ENCODE data around the gene GPR34. TPM values are rescaled to one million over a fixed set of nuclear protein-coding genes. Genes with fewer than 3 reads are reported as not detected.
A peak's percentile ranks its signal among the peaks of the same experiment; 100 is the strongest.

The GPR34 gene
- total and polyA plus RNA-seq, 8 donors: 3.4 to 20.6 (median 7.2) TPM

GRCh38 chrX:41705042-41705441 is 16.3 kb downstream of the GPR34 start:
- intact Hi-C loops (cut with DNase I): no loop called here
- H3K27ac ChIP-seq: peak overlapping the region in 1 of 2 donors; percentile 82
- no peak for DNase-seq

GRCh38 chrX:41705680-41706374 is 17.1 kb downstream of the GPR34 start:
- ATAC-seq (peak; percentile 54), DNase-seq (no peak)
- peaks cover 0 to 10% of the 10 kb centered on the region in 2 donors for H3K4me1 ChIP-seq
- no peak overlapping the region for H3K4me3 ChIP-seq
- intact Hi-C loops (cut with DNase I): no loop called here
- TF ChIP-seq CTCF (IDR thresholded peaks at IDR 0.05): no peak
- H3K36me3 ChIP-seq: no peaks in the 10 kb centered on the region
- H3K27ac ChIP-seq: peak overlapping the region in 1 of 2 donors; percentile 82
- no peaks in the 10 kb centered on the region for H3K9me3 ChIP-seq
- no peaks in the 10 kb centered on the region for H3K27me3 ChIP-seq

More at GRCh38 chrX:41705042-41705441, 16.3 kb downstream of the GPR34 start:
- ATAC-seq: no peak
- Histone ChIP-seq H3K4me3 (no peak overlapping the region), H3K4me1 (peaks cover 0 to 10% of the 10 kb centered on the region in 2 donors), H3K36me3 (no peaks in the 10 kb centered on the region), H3K27me3 (no peaks in the 10 kb centered on the region), H3K9me3 (no peaks in the 10 kb centered on the region)
- no peak for TF ChIP-seq CTCF (IDR thresholded peaks at IDR 0.05)

GRCh38 chrX:41707218-41707617 is 18.4 kb downstream of the GPR34 start:
- Histone ChIP-seq H3K4me1 (peaks cover 0 to 10% of the 10 kb centered on the region in 2 donors), H3K27ac (no peak overlapping the region), H3K27me3 (no peaks in the 10 kb centered on the region), H3K9me3 (no peaks in the 10 kb centered on the region), H3K4me3 (no peak overlapping the region), H3K36me3 (no peaks in the 10 kb centered on the region)
- no peak for DNase-seq
- TF ChIP-seq CTCF (IDR thresholded peaks at IDR 0.05): no peak
- intact Hi-C loops (cut with DNase I): no loop called here
- ATAC-seq: no peak

GRCh38 chrX:41708486-41708885 is 19.7 kb downstream of the GPR34 start:
- Histone ChIP-seq H3K4me1 (peaks cover 0 to 10% of the 10 kb centered on the region in 2 donors), H3K9me3 (no peaks in the 10 kb centered on the region), H3K4me3 (no peak overlapping the region), H3K27ac (no peak overlapping the region), H3K27me3 (no peaks in the 10 kb centered on the region), H3K36me3 (no peaks in the 10 kb centered on the region)
- intact Hi-C loops (cut with DNase I): no loop called here
- DNase-seq: no peak
- ATAC-seq: no peak
- no peak for TF ChIP-seq CTCF (IDR thresholded peaks at IDR 0.05)

- ATAC-seq: no peak
- H3K4me3 ChIP-seq: no peak overlapping the region
- intact Hi-C loops (cut with DNase I): no loop called here
Observed at GRCh38 chrX:41711021-41711667, 22.4 kb downstream of the GPR34 start.

More at GRCh38 chrX:41711021-41711667, 22.4 kb downstream of the GPR34 start:
- H3K4me1 ChIP-seq: no peaks in the 10 kb centered on the region
- no peak for DNase-seq
- H3K36me3 ChIP-seq: no peaks in the 10 kb centered on the region
- no peaks in the 10 kb centered on the region for H3K27me3 ChIP-seq
- TF ChIP-seq CTCF (IDR thresholded peaks at IDR 0.05): no peak
- H3K9me3 ChIP-seq: no peaks in the 10 kb centered on the region
- no peak overlapping the region for H3K27ac ChIP-seq

Data from left lung (tissue), 10 donors.